Measurements from ENCODE around the gene SETD9.

The SETD9 gene, protein sequence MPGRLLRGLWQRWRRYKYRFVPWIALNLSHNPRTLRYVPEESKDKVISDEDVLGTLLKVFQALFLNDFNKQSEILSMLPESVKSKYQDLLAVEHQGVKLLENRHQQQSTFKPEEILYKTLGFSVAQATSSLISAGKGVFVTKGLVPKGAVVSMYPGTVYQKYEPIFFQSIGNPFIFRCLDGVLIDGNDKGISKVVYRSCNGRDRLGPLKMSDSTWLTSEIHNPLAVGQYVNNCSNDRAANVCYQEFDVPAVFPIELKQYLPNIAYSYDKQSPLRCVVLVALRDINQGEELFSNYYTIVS

DNA sequence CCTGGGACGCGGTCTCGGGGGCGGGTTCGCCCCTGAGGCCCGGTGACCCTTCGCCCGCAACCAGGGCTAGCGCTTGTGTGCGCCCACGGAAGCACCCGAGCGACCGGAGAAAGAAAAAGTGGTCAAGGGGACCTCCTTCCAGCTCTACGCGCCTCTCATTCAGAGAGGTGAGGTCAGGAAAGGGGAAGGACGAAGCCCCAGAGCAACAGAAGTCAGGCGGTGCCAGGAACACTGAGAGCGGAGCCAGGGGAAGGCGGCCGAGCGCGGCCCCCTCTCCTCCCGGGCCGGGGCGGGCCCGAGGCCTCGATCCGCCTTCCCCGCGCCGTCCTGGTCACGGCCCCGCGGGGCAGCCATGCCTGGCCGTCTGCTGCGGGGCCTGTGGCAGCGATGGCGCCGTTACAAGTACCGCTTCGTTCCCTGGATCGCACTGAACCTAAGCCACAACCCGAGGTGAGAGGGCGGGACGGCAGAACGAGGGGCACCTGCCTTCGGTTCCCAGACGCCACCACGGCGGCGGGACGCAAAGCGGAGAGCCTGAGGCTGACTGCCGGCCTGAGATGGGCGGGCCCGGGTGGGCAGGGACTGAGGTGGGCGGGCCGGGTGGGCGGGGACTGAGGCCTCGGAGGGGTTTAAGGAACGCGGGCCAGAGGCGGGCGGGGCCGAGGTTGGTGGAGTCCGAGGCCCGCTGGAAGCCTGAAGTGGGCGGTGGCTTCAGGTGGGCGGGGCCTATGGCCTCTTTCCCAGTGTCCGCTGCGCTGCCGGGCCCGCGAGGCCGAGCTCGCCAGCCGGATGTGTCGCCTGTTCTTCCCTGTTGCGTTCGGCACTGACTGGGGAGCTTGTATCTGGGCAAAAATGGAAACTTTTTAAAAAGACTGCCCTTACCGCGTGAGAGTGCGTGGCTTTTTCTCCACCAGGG, at the start of gene SETD9:
SETD9 (plus strand) TSS at position 303 of the 916 bp plus-strand sequence; CDS start at position 353, 50 bp downstream.
- H3K4me1 ChIP-seq (ENCODE audit: control insufficient read depth in 2 of 2, insufficient read depth in 2 of 2, low read length in 2 of 2), result peaks cover 6 to 11% of the 10 kb centered on the region in 2 donors
- peak within 1 kb of the TSS; percentile 98 to 99 for H3K27ac ChIP-seq (ENCODE audit: low read depth in 2 of 2, low read length in 2 of 2)
- no peaks in the 10 kb centered on the region for H3K36me3 ChIP-seq (ENCODE audit: control insufficient read depth in 2 of 2, insufficient read depth in 2 of 2, low read length in 2 of 2)
- H3K4me3 ChIP-seq (ENCODE audit: low read length in 2 of 2), result peak within 1 kb of the TSS; percentile 75 to 94
- no peaks in the 10 kb centered on the region for H3K27me3 ChIP-seq (ENCODE audit: control insufficient read depth in 2 of 2, insufficient read depth in 2 of 2, low read length in 2 of 2)
- peak within 1 kb of the TSS; percentile 93 for H3K9ac ChIP-seq (ENCODE audit: low read depth in 1 of 2, low read length in 2 of 2)
- H3K9me3 ChIP-seq (ENCODE audit: control insufficient read depth in 2 of 2, low read length in 2 of 2), result no peaks in the 10 kb centered on the region

DNA sequence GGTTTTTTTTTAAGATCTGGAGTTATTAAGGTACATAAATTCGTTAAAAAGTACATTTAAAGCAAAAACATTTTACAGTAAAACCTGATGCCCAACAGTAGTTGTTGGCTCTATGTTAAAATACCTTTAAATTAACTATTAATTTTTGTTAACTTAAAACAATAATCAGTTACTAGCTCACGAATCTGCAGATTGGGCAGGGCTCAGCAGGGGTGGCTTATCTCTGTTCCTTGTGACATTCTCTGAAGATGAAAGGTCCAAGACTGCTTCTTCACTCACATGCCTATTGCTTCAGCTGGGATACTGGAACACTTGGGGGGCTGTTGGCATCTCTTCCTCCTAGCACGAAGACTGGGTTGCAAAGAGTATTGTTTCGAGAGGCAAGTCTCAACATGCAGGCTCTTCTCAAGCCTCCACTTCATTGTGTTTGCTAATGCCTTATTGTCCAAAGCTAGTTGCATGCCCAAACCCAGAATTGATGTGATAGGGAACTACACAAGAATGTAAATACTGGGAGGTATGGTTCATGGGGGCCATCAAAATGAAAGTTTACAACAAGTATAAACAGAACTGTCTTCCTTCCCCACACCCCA, 47.4 kb upstream of the SETD9 start:
- Histone ChIP-seq H3K9me3 (ENCODE audit: control insufficient read depth in 2 of 2, low read length in 2 of 2) (no peaks in the 10 kb centered on the region), H3K4me3 (ENCODE audit: low read length in 2 of 2) (no peak overlapping the region), H3K27me3 (ENCODE audit: control insufficient read depth in 2 of 2, insufficient read depth in 2 of 2, low read length in 2 of 2) (no peaks in the 10 kb centered on the region), H3K36me3 (ENCODE audit: control insufficient read depth in 2 of 2, insufficient read depth in 2 of 2, low read length in 2 of 2) (peaks cover 16 to 29% of the 10 kb centered on the region in 2 donors), H3K9ac (ENCODE audit: low read depth in 1 of 2, low read length in 2 of 2) (no peak overlapping the region), H3K27ac (ENCODE audit: low read depth in 2 of 2, low read length in 2 of 2) (no peak overlapping the region), H3K4me1 (ENCODE audit: control insufficient read depth in 2 of 2, insufficient read depth in 2 of 2, low read length in 2 of 2) (no peaks in the 10 kb centered on the region)

DNA sequence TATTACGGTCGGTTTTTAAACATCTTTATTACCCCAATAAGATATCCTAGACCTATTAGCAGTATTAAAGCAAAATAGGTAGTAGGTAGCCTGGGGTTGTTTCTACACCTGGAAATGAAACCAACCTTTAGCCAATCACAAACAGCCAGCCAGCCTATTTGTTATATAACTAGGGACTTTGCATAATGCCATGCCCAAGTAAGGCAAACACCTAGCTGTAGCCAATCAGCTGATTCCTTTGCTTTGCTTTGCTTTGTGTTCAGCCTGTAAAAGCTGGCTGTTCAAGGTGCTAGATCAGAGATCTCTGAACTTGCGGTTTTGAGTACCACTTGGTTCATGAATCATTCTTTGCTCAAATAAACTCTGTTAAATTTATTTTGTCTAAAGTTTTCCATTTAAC, 46.5 kb upstream of the SETD9 start:
- Histone ChIP-seq H3K4me1 (ENCODE audit: control insufficient read depth in 2 of 2, insufficient read depth in 2 of 2, low read length in 2 of 2) (no peaks in the 10 kb centered on the region), H3K36me3 (ENCODE audit: control insufficient read depth in 2 of 2, insufficient read depth in 2 of 2, low read length in 2 of 2) (peaks cover 13 to 29% of the 10 kb centered on the region in 2 donors), H3K4me3 (ENCODE audit: low read length in 2 of 2) (no peak overlapping the region), H3K27me3 (ENCODE audit: control insufficient read depth in 2 of 2, insufficient read depth in 2 of 2, low read length in 2 of 2) (no peaks in the 10 kb centered on the region), H3K9ac (ENCODE audit: low read depth in 1 of 2, low read length in 2 of 2) (no peak overlapping the region), H3K27ac (ENCODE audit: low read depth in 2 of 2, low read length in 2 of 2) (no peak overlapping the region), H3K9me3 (ENCODE audit: control insufficient read depth in 2 of 2, low read length in 2 of 2) (no peaks in the 10 kb centered on the region)

DNA sequence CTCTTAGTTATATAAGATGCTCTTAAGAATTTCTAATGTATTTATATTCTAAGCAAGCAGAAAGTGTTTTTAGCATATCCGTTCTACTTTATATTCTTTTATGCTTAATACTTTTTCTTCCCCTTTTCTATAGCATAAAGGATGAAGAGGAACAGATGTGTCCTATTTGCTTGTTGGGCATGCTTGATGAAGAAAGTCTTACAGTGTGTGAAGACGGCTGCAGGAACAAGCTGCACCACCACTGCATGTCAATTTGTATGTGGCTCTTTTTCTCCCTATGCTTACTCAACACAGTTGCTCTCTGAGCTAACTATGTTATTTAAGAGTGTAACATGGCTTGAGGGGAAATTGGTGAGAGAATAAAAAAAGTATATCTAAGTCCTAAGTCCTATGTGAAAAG, 37.6 kb upstream of the SETD9 start:
- Histone ChIP-seq H3K36me3 (ENCODE audit: control insufficient read depth in 2 of 2, insufficient read depth in 2 of 2, low read length in 2 of 2) (peaks cover 39 to 54% of the 10 kb centered on the region in 2 donors), H3K4me3 (ENCODE audit: low read length in 2 of 2) (no peak overlapping the region), H3K9me3 (ENCODE audit: control insufficient read depth in 2 of 2, low read length in 2 of 2) (no peaks in the 10 kb centered on the region), H3K27me3 (ENCODE audit: control insufficient read depth in 2 of 2, insufficient read depth in 2 of 2, low read length in 2 of 2) (no peaks in the 10 kb centered on the region), H3K27ac (ENCODE audit: low read depth in 2 of 2, low read length in 2 of 2) (no peak overlapping the region), H3K9ac (ENCODE audit: low read depth in 1 of 2, low read length in 2 of 2) (no peak overlapping the region), H3K4me1 (ENCODE audit: control insufficient read depth in 2 of 2, insufficient read depth in 2 of 2, low read length in 2 of 2) (no peaks in the 10 kb centered on the region)

DNA sequence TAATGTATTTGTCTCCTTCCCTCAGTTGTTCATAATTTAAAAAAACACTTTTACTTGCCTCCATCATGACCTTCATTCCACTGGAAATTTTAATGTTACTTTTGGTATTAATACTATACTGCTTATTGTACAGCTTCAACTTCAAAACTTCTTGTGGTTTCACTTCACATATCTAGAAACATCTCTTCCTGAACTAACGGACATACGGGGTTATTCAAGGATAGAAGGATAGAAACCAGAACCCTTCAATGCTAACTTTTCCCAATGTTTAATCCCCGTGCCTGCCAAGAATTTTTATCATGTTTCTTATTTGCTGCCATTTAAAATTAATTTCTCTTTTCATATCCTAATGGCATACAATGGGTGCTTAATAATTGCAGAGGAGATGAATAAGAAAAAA, 36.3 kb upstream of the SETD9 start:
- Histone ChIP-seq H3K36me3 (ENCODE audit: control insufficient read depth in 2 of 2, insufficient read depth in 2 of 2, low read length in 2 of 2) (peaks cover 46 to 65% of the 10 kb centered on the region in 2 donors), H3K9me3 (ENCODE audit: control insufficient read depth in 2 of 2, low read length in 2 of 2) (no peaks in the 10 kb centered on the region), H3K4me3 (ENCODE audit: low read length in 2 of 2) (no peak overlapping the region)

DNA sequence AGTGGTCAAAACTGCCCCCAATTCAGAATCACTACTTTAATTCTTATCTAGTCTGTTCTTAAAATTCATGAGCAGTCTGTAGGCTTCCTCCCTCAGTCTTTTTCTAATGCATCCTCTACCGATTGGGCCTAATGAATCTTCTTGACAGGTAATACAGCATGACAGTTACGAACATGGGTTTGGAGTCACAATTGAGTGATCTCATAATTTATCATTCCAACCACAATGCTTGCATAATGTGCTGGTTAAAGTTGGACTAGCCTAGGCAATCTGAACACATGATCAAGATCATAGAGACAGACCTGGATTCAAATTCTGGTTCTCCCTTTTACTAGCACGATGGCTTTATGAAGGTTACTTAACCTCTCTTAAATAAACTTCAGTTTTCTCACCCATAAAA, 33.1 kb upstream of the SETD9 start:
- no peaks in the 10 kb centered on the region for H3K9me3 ChIP-seq (ENCODE audit: control insufficient read depth in 2 of 2, low read length in 2 of 2)
- H3K27ac ChIP-seq (ENCODE audit: low read depth in 2 of 2, low read length in 2 of 2), result no peak overlapping the region
- H3K27me3 ChIP-seq (ENCODE audit: control insufficient read depth in 2 of 2, insufficient read depth in 2 of 2, low read length in 2 of 2), result no peaks in the 10 kb centered on the region
- H3K9ac ChIP-seq (ENCODE audit: low read depth in 1 of 2, low read length in 2 of 2), result no peak overlapping the region
- H3K36me3 ChIP-seq (ENCODE audit: control insufficient read depth in 2 of 2, insufficient read depth in 2 of 2, low read length in 2 of 2), result peaks cover 51 to 72% of the 10 kb centered on the region in 2 donors
- H3K4me3 ChIP-seq (ENCODE audit: low read length in 2 of 2), result no peak overlapping the region
- no peaks in the 10 kb centered on the region for H3K4me1 ChIP-seq (ENCODE audit: control insufficient read depth in 2 of 2, insufficient read depth in 2 of 2, low read length in 2 of 2)

More for the DNA sequence above, 36.3 kb upstream of the SETD9 start:
- Histone ChIP-seq H3K9ac (ENCODE audit: low read depth in 1 of 2, low read length in 2 of 2) (no peak overlapping the region), H3K27ac (ENCODE audit: low read depth in 2 of 2, low read length in 2 of 2) (no peak overlapping the region), H3K27me3 (ENCODE audit: control insufficient read depth in 2 of 2, insufficient read depth in 2 of 2, low read length in 2 of 2) (no peaks in the 10 kb centered on the region), H3K4me1 (ENCODE audit: control insufficient read depth in 2 of 2, insufficient read depth in 2 of 2, low read length in 2 of 2) (no peaks in the 10 kb centered on the region)

DNA sequence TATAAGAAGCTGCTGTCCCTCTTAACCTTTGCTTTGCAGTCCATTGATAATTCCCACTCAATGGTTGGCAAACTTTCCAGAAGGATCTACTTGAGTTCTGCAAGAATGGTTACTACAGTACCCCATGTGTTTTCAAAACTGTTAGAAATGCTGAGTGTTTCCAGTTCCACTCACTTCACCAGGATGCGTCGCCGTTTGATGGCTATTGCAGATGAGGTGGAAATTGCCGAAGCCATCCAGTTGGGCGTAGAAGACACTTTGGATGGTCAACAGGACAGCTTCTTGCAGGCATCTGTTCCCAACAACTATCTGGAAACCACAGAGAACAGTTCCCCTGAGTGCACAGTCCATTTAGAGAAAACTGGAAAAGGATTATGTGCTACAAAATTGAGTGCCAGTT, 27.8 kb upstream of the SETD9 start:
- Histone ChIP-seq H3K4me3 (ENCODE audit: low read length in 2 of 2) (no peak overlapping the region), H3K9ac (ENCODE audit: low read depth in 1 of 2, low read length in 2 of 2) (no peak overlapping the region), H3K27ac (ENCODE audit: low read depth in 2 of 2, low read length in 2 of 2) (no peak overlapping the region), H3K36me3 (ENCODE audit: control insufficient read depth in 2 of 2, insufficient read depth in 2 of 2, low read length in 2 of 2) (peaks cover 59 to 75% of the 10 kb centered on the region in 2 donors), H3K4me1 (ENCODE audit: control insufficient read depth in 2 of 2, insufficient read depth in 2 of 2, low read length in 2 of 2) (no peaks in the 10 kb centered on the region), H3K27me3 (ENCODE audit: control insufficient read depth in 2 of 2, insufficient read depth in 2 of 2, low read length in 2 of 2) (no peaks in the 10 kb centered on the region), H3K9me3 (ENCODE audit: control insufficient read depth in 2 of 2, low read length in 2 of 2) (no peaks in the 10 kb centered on the region)

DNA sequence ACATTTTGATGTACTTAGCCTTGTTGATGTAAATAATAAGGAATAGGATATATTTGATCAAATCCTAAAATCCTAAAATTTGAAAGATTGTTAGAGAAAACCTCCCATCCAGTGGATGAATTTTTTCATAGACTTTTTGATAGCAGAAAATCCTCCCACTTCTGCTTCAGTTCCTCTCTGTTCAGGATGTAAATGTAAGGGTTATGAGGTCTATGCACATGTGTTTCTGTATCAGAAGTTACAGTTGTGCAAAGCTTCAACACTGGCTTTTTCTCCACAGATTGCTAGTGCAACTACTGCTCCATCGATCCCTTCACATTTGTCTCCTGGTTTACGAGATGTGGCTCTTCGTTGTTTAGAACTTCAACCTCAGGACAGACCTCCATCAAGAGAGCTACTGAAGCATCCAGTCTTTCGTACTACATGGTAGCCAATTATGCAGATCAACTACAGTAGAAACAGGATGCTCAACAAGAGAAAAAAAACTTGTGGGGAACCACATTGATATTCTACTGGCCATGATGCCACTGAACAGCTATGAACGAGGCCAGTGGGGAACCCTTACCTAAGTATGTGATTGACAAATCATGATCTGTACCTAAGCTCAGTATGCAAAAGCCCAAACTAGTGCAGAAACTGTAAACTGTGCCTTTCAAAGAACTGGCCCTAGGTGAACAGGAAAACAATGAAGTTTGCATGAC, 16.0 kb upstream of the SETD9 start:
- Histone ChIP-seq H3K4me3 (ENCODE audit: low read length in 2 of 2) (no peak overlapping the region), H3K27me3 (ENCODE audit: control insufficient read depth in 2 of 2, insufficient read depth in 2 of 2, low read length in 2 of 2) (no peaks in the 10 kb centered on the region), H3K27ac (ENCODE audit: low read depth in 2 of 2, low read length in 2 of 2) (no peak overlapping the region), H3K4me1 (ENCODE audit: control insufficient read depth in 2 of 2, insufficient read depth in 2 of 2, low read length in 2 of 2) (no peaks in the 10 kb centered on the region), H3K9me3 (ENCODE audit: control insufficient read depth in 2 of 2, low read length in 2 of 2) (no peaks in the 10 kb centered on the region), H3K9ac (ENCODE audit: low read depth in 1 of 2, low read length in 2 of 2) (no peak overlapping the region), H3K36me3 (ENCODE audit: control insufficient read depth in 2 of 2, insufficient read depth in 2 of 2, low read length in 2 of 2) (peaks cover 25 to 26% of the 10 kb centered on the region in 2 donors)

DNA sequence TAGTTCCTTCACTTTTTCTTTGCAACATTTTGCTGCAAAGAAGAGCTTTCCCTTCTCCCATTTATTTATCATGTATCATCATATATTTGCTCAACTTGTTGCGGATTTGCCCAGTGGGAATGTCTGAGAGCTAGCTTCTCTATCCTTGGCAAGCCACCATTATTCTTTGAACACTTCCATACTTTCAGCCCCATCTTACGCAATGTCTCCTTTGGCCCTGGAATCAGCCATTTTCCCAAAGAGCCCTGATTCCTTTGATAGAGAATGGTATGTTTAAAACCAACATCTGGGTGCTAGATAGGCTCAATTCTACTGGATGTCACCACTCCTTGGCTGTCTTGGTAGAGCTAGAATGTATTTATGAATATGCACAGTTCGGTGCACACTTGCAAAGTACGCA, 12.6 kb upstream of the SETD9 start:
- Histone ChIP-seq H3K36me3 (ENCODE audit: control insufficient read depth in 2 of 2, insufficient read depth in 2 of 2, low read length in 2 of 2) (peaks cover 13 to 16% of the 10 kb centered on the region in 2 donors), H3K4me1 (ENCODE audit: control insufficient read depth in 2 of 2, insufficient read depth in 2 of 2, low read length in 2 of 2) (no peaks in the 10 kb centered on the region), H3K9me3 (ENCODE audit: control insufficient read depth in 2 of 2, low read length in 2 of 2) (no peaks in the 10 kb centered on the region), H3K27ac (ENCODE audit: low read depth in 2 of 2, low read length in 2 of 2) (no peak overlapping the region), H3K4me3 (ENCODE audit: low read length in 2 of 2) (no peak overlapping the region), H3K9ac (ENCODE audit: low read depth in 1 of 2, low read length in 2 of 2) (no peak overlapping the region), H3K27me3 (ENCODE audit: control insufficient read depth in 2 of 2, insufficient read depth in 2 of 2, low read length in 2 of 2) (no peaks in the 10 kb centered on the region)
